Activated effector memory CD4-positive, alpha-beta T cell treated with Interleukin-2 at 50 U/mL for 16 hours (primary cell): ENCODE data around the gene ANKFY1.
"Not testable (repeated sequence)": the region's sequence is repeated elsewhere in the genome, so short reads cannot be mapped to it uniquely, and the experiment has no call there.

Source experiments
- DNase-seq: peaks from one replicate; pipeline ENCODE4 v3.0.0-alpha.2; 2020

ANKFY1 gene

GRCh38 chr17:4258867-4259266 lies 4.9 kb downstream of the ANKFY1 start:
- no peak for DNase-seq

- DNase-seq, result no peak
Measured at GRCh38 chr17:4256952-4257351, 6.8 kb downstream of the ANKFY1 start.

DNA sequence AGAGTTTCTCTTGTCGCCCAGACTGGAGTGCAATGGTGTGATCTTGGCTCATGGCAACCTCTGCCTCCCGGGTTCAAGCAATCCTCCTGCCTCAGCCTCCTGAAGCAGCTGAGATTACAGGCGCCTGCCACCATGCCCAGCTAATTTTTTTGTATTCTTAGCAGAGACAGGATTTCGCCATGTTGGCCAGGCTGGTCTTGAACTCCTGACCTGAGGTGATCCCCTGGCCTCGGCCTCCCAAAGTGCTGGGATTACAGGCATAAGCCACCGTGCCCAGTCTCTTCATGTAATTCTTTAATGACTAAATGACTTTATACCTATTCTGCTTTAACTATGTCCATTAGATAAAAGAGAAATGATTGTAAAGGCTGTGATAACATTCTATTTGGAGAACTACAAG lies 8.5 kb downstream of the ANKFY1 start:
- DNase-seq, result not testable (repeated sequence)

GRCh38 chr17:4250887-4251286 lies 12.9 kb downstream of the ANKFY1 start:
- DNase-seq, result no peak

DNA sequence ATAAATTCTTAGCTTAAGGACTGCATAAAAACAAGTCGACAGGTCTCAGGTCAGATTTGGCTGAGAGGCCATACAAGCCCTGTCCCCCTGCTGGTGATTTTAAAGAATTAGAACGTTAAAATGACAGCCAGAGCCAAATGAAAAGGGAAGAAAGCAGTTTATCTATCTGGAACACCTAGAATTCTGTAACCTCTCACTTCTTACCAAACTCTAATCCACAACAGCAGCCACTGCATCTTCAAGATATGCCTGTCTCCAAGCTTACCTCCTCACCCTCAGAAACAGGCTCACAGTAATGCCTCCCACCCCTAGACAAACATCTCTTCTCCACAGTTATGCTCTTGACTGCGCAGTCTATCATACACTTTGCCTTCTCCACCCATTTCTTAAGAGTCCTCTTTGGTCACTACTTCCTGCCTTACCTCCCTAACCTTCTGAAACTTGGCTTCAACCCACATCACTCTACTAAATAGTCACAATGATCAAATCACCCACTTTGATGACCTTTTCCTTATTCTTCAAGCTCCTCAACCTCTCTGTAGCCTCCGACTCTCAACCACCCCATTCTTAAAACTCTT lies 14.2 kb downstream of the ANKFY1 start:
- DNase-seq, result no peak

GRCh38 chr17:4248504-4249277 lies 15.1 kb downstream of the ANKFY1 start:
- no peak for DNase-seq

- no peak for DNase-seq
Measured at GRCh38 chr17:4247971-4248388, 15.8 kb downstream of the ANKFY1 start.

GRCh38 chr17:4247361-4247970 lies 16.3 kb downstream of the ANKFY1 start:
- no peak for DNase-seq

DNA sequence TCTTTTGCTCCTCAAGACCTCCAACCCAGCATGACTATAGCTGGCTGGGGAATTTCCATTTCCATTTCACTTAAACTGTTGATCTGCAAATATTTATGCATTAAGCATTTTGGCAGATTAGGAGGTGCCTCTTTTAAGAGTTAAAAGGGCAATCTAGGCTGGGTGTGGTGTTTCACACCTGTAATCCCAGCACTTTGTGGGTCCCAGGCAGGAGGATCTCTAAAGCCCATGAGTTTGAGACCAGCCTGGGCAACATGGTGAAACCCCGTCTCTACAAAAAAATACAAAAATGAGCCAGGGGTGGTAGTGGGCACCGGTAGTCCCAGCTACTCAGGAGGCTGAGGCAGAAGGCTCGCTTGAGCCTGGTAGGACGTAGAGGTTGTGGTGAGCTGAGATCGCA lies 17.1 kb downstream of the ANKFY1 start:
- DNase-seq, result no peak

GRCh38 chr17:4241535-4241934 lies 22.2 kb downstream of the ANKFY1 start:
- no peak for DNase-seq

- no peak for DNase-seq
Measured at GRCh38 chr17:4236456-4236855, 27.3 kb downstream of the ANKFY1 start.

- no peak for DNase-seq
Measured at GRCh38 chr17:4235372-4236279, 28.2 kb downstream of the ANKFY1 start.

- DNase-seq, result no peak
Measured at GRCh38 chr17:4234401-4234800, 29.4 kb downstream of the ANKFY1 start.

- DNase-seq, result no peak
Measured at GRCh38 chr17:4233668-4234258, 30.0 kb downstream of the ANKFY1 start.

- DNase-seq, result no peak
Measured at GRCh38 chr17:4232168-4232813, 31.5 kb downstream of the ANKFY1 start.

GRCh38 chr17:4229627-4230541 lies 33.9 kb downstream of the ANKFY1 start:
- no peak for DNase-seq

DNA sequence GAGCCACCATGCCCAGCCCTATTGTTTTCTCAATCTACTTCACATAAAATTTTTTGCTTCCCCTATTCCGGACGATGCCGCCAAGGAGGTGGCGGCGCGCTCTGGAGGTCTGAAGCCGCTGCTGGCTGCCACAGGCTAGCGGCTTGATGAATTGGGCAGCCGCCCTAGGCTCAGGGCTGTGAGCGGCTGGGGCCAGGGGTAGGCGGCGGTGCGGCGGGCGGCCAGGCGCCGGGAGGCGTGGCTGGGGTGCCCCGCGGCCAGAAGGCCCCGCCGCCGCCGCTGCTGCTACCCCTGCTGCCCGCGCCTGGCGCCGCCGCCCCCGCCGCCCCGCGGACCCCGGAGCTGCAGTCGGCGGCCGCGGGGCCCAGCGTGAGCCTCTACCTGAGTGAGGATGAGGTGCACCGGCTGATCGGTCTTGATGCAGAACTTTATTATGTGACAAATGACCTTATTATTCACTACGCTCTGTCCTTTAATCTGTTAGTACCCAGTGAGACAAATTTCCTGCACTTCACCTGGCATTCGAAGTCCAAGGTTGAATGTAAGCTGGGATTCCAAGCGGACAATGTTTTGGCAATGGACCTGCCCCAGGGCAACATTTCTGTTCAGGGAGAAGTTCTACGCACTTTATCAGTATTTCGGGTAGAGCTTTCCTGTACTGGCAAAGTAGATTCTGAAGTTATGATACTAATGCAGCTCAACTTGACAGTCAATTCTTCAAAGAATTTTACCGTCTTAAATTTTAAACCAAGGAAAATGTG lies 41.7 kb downstream of the ANKFY1 start:
- no peak for DNase-seq

DNA sequence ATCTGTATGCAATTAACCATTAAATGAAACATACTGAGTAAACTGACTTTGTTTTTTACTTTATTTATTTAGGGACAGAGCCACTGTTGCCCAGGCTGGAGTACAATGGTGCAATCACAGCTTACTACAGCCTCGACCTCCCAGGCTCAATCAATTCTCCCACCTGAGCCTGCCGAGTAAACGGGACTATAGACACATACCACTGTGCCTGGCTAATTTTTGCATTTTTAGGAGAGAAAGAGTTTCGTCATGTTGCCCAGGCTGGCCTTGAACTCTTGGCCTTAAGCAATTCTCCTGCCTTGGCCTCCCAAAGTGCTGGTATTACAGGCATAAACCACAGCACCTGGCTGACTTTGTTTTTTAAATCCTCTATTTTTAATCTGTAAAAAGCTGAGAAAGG lies 42.6 kb downstream of the ANKFY1 start:
- no peak for DNase-seq

DNA sequence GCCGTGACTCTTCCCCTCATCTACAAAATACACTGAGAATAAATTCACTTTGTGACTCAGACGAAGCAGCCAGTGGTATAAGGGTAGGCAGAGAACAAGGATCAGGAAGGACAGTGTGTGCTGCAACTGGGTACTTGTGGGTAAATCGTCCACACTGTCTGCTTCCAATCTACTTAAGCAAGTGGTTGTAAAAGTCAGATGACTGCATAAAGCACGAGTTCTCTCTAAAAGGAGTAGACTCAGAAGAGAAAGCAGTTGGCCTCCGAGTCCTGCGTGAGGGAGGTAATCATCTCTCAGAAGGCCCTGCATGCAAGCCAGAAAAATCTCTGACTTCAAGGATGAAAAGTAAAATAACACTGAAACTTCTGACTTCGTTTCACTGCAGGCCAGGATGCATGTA lies 43.1 kb downstream of the ANKFY1 start:
- no peak for DNase-seq

DNA sequence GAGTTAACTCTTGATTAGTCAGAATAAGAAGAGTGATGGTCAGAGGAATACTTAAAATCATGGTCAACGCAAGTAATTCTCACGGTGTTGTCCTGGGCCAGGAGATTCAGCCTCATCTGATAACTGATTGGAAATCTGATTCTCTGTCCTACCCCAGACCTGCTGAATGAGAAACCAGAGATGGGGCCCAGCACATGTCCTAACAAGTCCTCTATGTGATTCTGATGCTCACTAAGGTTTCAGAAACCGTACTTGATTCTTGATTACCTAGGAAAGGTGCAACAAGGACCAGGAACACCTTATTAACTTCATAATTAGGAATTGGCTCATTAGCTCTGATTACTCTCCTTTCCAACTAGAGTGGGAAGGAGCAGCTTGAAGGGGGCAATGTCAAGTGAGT lies 44.5 kb downstream of the ANKFY1 start:
- DNase-seq, result no peak
